ENCODE measurements around the gene LIN54.

DNA sequence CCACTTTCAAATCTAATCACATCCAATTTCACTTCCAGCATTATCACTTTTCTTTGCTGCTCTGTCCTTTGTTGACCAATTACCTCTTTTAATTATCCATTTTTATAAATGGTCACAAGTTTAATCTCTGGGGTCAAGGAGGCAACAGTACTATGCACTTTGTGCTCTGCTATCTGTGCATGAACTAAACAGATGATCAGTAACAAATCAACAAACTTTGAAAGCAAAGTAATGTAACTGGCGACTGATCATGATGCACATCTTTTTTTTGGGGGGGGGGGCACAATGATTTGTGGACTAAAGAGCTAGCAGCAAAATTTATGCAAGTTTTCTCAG, 118.2 kb downstream of the LIN54 start:
- TF ChIP-seq CTCF (conservative IDR thresholded peaks at IDR 0.05 in 1 of 2, IDR thresholded peaks at IDR 0.05 in 1 of 2; ENCODE audit: low read depth in 1 of 2, low read length in 2 of 2), result no peak
- TF ChIP-seq EZH2 (IDR thresholded peaks at IDR 0.05; ENCODE audit: low read length, missing control alignments), result no peak

Measured in fibroblast of lung (primary cell).